ENCODE data around the gene HK2.

HK2 gene

DNA sequence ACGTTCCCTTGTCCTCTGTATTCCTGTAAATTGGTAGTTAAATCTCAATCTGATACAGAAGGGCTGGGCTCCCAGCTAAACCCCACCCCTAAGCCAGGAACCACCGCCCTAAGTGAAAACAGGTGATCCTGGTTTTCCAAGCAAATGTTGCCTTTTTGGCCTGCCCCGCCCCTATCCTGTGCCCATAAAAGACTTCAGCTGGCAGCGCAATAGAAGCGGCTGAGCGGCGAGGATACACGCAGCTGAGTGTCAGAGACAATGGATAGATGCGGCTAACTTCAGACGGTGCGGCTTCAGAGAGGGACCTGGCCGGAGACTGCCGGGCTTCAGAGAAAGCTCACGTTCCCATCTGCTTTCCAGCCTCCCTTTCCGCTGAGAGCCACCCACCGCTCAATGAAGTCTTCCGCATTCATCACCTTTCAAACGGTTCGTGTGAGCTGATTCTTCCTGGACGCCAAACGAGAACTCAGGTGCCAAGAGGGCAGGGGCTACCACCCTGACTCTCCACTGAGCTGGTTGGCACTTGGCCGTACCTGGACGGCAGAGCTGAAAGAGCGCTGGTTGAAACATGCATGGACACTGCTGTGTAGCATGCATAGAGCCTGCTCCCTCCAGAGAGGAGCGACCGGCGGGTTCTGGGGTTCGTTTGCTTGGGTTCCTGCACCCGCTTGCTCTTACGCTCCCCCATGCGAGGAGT lies 75.0 kb downstream of the HK2 start:
- FAIRE-seq (no peak), DNase-seq (ENCODE audit: insufficient read length, low spot score) (no peak)
- no peak for TF ChIP-seq POLR2A (IDR thresholded peaks at IDR 0.05; ENCODE audit: low read depth, low read length)

- no peak for TF ChIP-seq SPI1 (IDR thresholded peaks at IDR 0.05; ENCODE audit: low read depth, low read length)
- no peak for TF ChIP-seq TAF1 (IDR thresholded peaks at IDR 0.05; ENCODE audit: low read depth, low read length)
- no peak for TF ChIP-seq POLR2AphosphoS5 (IDR thresholded peaks at IDR 0.05; ENCODE audit: low read depth, low read length)
- no peak for TF ChIP-seq POU2F2 (IDR thresholded peaks at IDR 0.05; ENCODE audit: low read depth, low read length)
- TF ChIP-seq PAX5 (IDR thresholded peaks at IDR 0.05; ENCODE audit: insufficient read depth, low read length, severe bottlenecking): no peak
- no peak for TF ChIP-seq POLR2A (IDR thresholded peaks at IDR 0.05; ENCODE audit: low read depth, low read length)
- DNase-seq (ENCODE audit: insufficient read length, low spot score) (no peak), FAIRE-seq (no peak)
Measured at GRCh38 chr2:74910245-74910644, 76.3 kb downstream of the HK2 start.

DNA sequence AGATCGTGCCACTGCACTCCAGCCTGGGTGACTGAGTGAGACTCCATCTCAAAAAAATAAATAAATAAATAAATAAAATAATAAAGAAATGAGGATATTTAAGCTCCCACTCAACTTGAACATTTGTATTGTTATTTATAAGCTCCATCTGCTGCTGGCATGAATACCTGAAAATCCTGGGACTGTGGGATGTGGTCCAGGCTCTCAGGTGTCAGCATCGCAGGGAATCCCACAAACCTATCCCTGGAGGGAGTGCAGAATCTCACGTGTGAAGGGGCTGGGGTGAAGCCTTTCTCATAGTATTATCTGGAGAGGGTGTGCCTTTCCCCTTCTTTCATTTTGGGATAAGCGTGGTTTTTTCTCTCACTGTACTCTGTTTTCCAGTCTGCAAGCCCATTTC lies 77.1 kb downstream of the HK2 start:
- TF ChIP-seq POLR2AphosphoS5 (IDR thresholded peaks at IDR 0.05; ENCODE audit: low read depth, low read length): no peak
- no peak for TF ChIP-seq POU2F2 (IDR thresholded peaks at IDR 0.05; ENCODE audit: low read depth, low read length)
- TF ChIP-seq POLR2A (IDR thresholded peaks at IDR 0.05; ENCODE audit: low read depth, low read length): no peak
- no peak for TF ChIP-seq SPI1 (IDR thresholded peaks at IDR 0.05; ENCODE audit: low read depth, low read length)
- no peak for TF ChIP-seq TAF1 (IDR thresholded peaks at IDR 0.05; ENCODE audit: low read depth, low read length)
- no peak for TF ChIP-seq PAX5 (IDR thresholded peaks at IDR 0.05; ENCODE audit: insufficient read depth, low read length, severe bottlenecking)
- FAIRE-seq (no peak), DNase-seq (ENCODE audit: insufficient read length, low spot score) (no peak)

GRCh38 chr2:74915743-74916142 lies 81.8 kb downstream of the HK2 start:
- FAIRE-seq: no peak
- no peak for TF ChIP-seq SPI1 (IDR thresholded peaks at IDR 0.05; ENCODE audit: low read depth, low read length)
- TF ChIP-seq POLR2A (IDR thresholded peaks at IDR 0.05; ENCODE audit: low read depth, low read length): no peak
- TF ChIP-seq POU2F2 (IDR thresholded peaks at IDR 0.05; ENCODE audit: low read depth, low read length): no peak
- no peak for TF ChIP-seq PAX5 (IDR thresholded peaks at IDR 0.05; ENCODE audit: insufficient read depth, low read length, severe bottlenecking)
- TF ChIP-seq TAF1 (IDR thresholded peaks at IDR 0.05; ENCODE audit: low read depth, low read length): no peak
- no peak for TF ChIP-seq POLR2AphosphoS5 (IDR thresholded peaks at IDR 0.05; ENCODE audit: low read depth, low read length)
- DNase-seq (ENCODE audit: insufficient read length, low spot score): no peak

DNA sequence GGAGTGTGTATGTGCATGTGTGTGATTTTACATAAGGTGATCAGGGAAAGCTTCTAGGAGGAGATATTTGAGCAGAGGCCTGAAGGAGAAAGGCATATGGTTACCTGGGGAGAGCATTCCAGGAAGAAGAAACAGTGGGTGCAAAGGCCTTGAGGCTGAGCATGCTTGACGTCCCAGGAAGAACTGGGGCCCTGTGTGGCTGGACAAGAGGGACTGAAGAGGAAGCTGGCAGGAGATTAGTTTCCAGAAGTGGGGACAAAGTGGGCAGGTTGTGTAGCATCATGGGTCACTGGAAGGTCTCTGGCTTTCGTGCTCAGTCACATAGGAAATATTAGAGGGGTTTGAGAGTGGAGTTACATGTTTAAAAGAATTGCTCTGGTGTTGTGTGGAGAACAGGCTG lies 82.5 kb downstream of the HK2 start:
- FAIRE-seq (no peak), DNase-seq (ENCODE audit: insufficient read length, low spot score) (no peak)
- TF ChIP-seq TAF1 (IDR thresholded peaks at IDR 0.05; ENCODE audit: low read depth, low read length): no peak

- TF ChIP-seq SPI1 (IDR thresholded peaks at IDR 0.05; ENCODE audit: low read depth, low read length) (no peak), PAX5 (IDR thresholded peaks at IDR 0.05; ENCODE audit: insufficient read depth, low read length, severe bottlenecking) (no peak), POU2F2 (IDR thresholded peaks at IDR 0.05; ENCODE audit: low read depth, low read length) (no peak)
- DNase-seq (ENCODE audit: insufficient read length, low spot score): no peak
Measured at GRCh38 chr2:74917702-74918619, 84.0 kb downstream of the HK2 start.

DNA sequence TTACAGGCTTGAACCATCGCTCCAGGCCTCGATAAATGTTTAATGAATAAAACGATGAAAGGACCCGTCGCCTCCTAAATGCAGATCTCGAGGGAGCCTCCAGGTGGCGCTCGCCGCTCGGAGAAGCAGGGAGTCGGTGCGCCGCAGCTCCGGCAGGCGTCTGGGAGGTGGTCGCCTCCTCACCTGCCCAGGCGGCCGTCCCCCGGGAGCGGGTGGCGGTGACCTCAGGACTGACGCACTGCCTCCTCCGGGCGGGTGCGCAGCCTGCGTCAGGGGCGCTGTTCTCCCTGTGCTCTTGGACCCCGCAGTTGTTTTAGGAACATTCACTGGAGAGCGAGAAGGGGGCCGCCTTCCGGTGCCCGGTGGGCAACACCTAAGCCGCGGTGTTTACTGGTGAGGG lies 85.9 kb downstream of the HK2 start:
- DNase-seq (ENCODE audit: insufficient read length, low spot score) (peak; percentile 67), FAIRE-seq (no peak)
- TF ChIP-seq PAX5 (IDR thresholded peaks at IDR 0.05; ENCODE audit: insufficient read depth, low read length, severe bottlenecking) (no peak), POU2F2 (IDR thresholded peaks at IDR 0.05; ENCODE audit: low read depth, low read length) (no peak), SPI1 (IDR thresholded peaks at IDR 0.05; ENCODE audit: low read depth, low read length) (no peak), TAF1 (IDR thresholded peaks at IDR 0.05; ENCODE audit: low read depth, low read length) (no peak), POLR2AphosphoS5 (IDR thresholded peaks at IDR 0.05; ENCODE audit: low read depth, low read length) (no peak), POLR2A (IDR thresholded peaks at IDR 0.05; ENCODE audit: low read depth, low read length) (no peak)

More at GRCh38 chr2:74917702-74918619, 84.0 kb downstream of the HK2 start:
- FAIRE-seq: no peak

- FAIRE-seq (no peak), DNase-seq (ENCODE audit: insufficient read length, low spot score) (no peak)
- TF ChIP-seq SPI1 (IDR thresholded peaks at IDR 0.05; ENCODE audit: low read depth, low read length) (no peak), PAX5 (IDR thresholded peaks at IDR 0.05; ENCODE audit: insufficient read depth, low read length, severe bottlenecking) (no peak), POU2F2 (IDR thresholded peaks at IDR 0.05; ENCODE audit: low read depth, low read length) (no peak), TAF1 (IDR thresholded peaks at IDR 0.05; ENCODE audit: low read depth, low read length) (no peak), POLR2A (IDR thresholded peaks at IDR 0.05; ENCODE audit: low read depth, low read length) (no peak), POLR2AphosphoS5 (IDR thresholded peaks at IDR 0.05; ENCODE audit: low read depth, low read length) (no peak)
Measured at GRCh38 chr2:74921236-74921736, 87.4 kb downstream of the HK2 start.

DNA sequence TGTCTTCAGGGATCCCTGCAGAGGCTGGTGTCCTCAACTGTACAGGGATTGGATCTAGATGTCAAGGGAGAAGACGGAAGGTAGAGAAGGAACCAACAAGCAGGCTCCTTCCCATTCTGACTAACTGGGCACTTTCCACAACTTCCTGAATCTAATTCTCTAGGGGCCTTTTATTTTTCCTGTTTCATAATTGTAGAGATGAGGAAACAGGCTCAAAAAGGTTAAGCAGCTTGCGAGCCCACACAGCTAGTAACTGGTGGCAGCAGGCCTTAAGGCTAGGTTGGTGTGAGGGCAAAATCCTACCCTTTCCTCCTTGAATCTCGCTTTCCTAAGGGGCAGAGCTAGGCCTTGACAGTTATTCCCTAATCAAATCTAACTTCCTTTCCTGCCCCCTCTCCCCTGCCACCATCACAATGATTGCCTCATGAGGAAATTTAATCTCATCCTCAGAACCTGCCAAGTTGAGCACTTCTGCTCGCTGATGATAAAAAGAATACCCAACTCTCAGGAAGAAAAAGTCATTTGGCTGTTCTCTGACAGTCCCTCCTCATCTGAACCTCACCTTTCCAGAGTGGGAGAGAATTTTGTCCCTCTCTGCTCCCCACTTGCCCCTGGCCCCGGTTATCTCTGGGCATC lies 88.8 kb downstream of the HK2 start:
- no peak for DNase-seq (ENCODE audit: insufficient read length, low spot score)
- TF ChIP-seq POLR2AphosphoS5 (IDR thresholded peaks at IDR 0.05; ENCODE audit: low read depth, low read length) (no peak), SPI1 (IDR thresholded peaks at IDR 0.05; ENCODE audit: low read depth, low read length) (no peak), POLR2A (IDR thresholded peaks at IDR 0.05; ENCODE audit: low read depth, low read length) (no peak), TAF1 (IDR thresholded peaks at IDR 0.05; ENCODE audit: low read depth, low read length) (no peak), POU2F2 (IDR thresholded peaks at IDR 0.05; ENCODE audit: low read depth, low read length) (no peak), PAX5 (IDR thresholded peaks at IDR 0.05; ENCODE audit: insufficient read depth, low read length, severe bottlenecking) (no peak)
- no peak for FAIRE-seq

Data from GM12891 (cell line).